NB4 (cell line): Measurements from ENCODE around the gene FERMT2.

Experiments used
- CTCF ChIP-seq: IDR thresholded peaks from one replicate; pipeline ENCODE4 v1.5.1; 2012; ENCODE audit warnings: low read depth, low read length
- POLR2A ChIP-seq: IDR thresholded peaks from 2 replicates; pipeline ENCODE4 v1.6.1; 2011; ENCODE audit warnings: mild to moderate bottlenecking; ENCODE audit not compliant: insufficient read length; ENCODE audit errors: extremely low read depth

GRCh38 chr14:52876311-52876710 lies 74.5 kb downstream of the FERMT2 start:
- TF ChIP-seq CTCF (no peak), POLR2A (no peak)
